ENCODE data around the gene CDK5R1.
A peak's percentile ranks its signal among the peaks of the same experiment; 100 is the strongest.

Gene CDK5R1

DNA sequence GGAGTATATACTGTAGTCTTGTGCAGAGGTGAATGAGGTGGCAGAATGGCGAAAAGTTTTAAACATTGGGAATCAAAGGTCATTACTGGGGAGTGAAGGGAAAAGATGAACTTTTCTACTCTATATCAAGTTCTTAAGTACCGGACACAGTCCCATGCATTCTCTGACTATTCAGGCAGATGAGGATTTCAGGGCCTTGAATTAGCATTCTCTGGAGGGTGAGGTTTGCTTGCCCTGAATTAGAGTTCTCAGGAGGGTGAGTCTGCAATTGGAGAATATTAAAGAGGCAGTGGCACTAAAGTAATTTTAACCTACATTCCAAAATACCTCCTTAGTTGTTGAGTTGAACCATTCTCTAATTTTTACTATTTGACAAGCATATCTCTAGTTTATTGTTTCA is 33.4 kb upstream of the CDK5R1 start:
- Histone ChIP-seq H3K4me1 (ENCODE audit: insufficient read depth, low read length, poor library complexity, severe bottlenecking) (peaks cover 30% of the 10 kb centered on the region), H3K27me3 (ENCODE audit: insufficient read depth, low read length, poor library complexity, severe bottlenecking) (no peaks in the 10 kb centered on the region), H3K4me3 (ENCODE audit: low read length, poor library complexity, severe bottlenecking) (no peak overlapping the region), H2AFZ (ENCODE audit: low read length) (no peak overlapping the region), H4K20me1 (ENCODE audit: insufficient read depth, low read length, poor library complexity, severe bottlenecking) (peaks cover 44% of the 10 kb centered on the region), H3K4me2 (ENCODE audit: low read depth, low read length, poor library complexity, severe bottlenecking) (no peak overlapping the region), H3K9ac (ENCODE audit: low read depth, low read length, poor library complexity, severe bottlenecking) (no peak overlapping the region), H3K9me2 (replicated peaks; ENCODE audit: low read depth, low read length) (no peaks in the 10 kb centered on the region), H3F3A (ENCODE audit: low read depth) (no peaks in the 10 kb centered on the region), H3K36me3 (ENCODE audit: insufficient read depth, low read length) (peaks cover 88% of the 10 kb centered on the region), H3K79me2 (ENCODE audit: insufficient read depth, low read length) (peaks cover 61% of the 10 kb centered on the region), H3K9me3 (ENCODE audit: insufficient read depth, low read depth, low read length) (no peaks in the 10 kb centered on the region)
- no peak for TF ChIP-seq EZH2phosphoT487 (IDR thresholded peaks at IDR 0.05; ENCODE audit: borderline replicate concordance)
- TF ChIP-seq, protein P1, sequence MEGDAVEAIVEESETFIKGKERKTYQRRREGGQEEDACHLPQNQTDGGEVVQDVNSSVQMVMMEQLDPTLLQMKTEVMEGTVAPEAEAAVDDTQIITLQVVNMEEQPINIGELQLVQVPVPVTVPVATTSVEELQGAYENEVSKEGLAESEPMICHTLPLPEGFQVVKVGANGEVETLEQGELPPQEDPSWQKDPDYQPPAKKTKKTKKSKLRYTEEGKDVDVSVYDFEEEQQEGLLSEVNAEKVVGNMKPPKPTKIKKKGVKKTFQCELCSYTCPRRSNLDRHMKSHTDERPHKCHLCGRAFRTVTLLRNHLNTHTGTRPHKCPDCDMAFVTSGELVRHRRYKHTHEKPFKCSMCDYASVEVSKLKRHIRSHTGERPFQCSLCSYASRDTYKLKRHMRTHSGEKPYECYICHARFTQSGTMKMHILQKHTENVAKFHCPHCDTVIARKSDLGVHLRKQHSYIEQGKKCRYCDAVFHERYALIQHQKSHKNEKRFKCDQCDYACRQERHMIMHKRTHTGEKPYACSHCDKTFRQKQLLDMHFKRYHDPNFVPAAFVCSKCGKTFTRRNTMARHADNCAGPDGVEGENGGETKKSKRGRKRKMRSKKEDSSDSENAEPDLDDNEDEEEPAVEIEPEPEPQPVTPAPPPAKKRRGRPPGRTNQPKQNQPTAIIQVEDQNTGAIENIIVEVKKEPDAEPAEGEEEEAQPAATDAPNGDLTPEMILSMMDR (conservative IDR thresholded peaks at IDR 0.05; ENCODE audit: low read length), result no peak

DNA sequence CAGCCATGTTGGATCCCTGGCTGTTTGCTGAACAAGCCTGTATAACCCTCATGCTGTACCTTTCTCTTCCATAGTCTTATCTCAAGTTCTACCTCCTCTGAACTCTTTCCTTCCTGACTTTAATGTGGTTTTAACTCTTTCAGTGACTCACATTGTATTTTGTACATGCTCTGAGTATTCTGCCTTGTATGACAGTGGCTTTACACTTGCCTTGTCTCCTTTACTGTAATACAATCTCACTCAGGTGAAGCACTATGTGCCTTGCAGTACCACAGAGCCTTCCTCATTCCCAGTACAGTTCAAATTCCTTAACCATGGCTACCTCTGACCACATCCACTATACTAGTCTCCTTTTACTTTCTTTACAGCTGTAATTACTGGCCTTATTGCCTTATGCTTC is 28.4 kb upstream of the CDK5R1 start:
- H3K9ac ChIP-seq (ENCODE audit: low read depth, low read length, poor library complexity, severe bottlenecking), result peak overlapping the region; percentile 2
- peaks cover 12% of the 10 kb centered on the region for H3K4me1 ChIP-seq (ENCODE audit: insufficient read depth, low read length, poor library complexity, severe bottlenecking)
- H3K4me3 ChIP-seq (ENCODE audit: low read length, poor library complexity, severe bottlenecking), result no peak overlapping the region
- no peaks in the 10 kb centered on the region for H3F3A ChIP-seq (ENCODE audit: low read depth)
- H3K27me3 ChIP-seq (ENCODE audit: insufficient read depth, low read length, poor library complexity, severe bottlenecking), result no peaks in the 10 kb centered on the region
- H2AFZ ChIP-seq (ENCODE audit: low read length), result no peak overlapping the region
- H3K36me3 ChIP-seq (ENCODE audit: insufficient read depth, low read length), result peaks cover 82% of the 10 kb centered on the region
- H3K4me2 ChIP-seq (ENCODE audit: low read depth, low read length, poor library complexity, severe bottlenecking), result peak overlapping the region; percentile 46
- peaks cover 20% of the 10 kb centered on the region for H4K20me1 ChIP-seq (ENCODE audit: insufficient read depth, low read length, poor library complexity, severe bottlenecking)
- H3K9me3 ChIP-seq (ENCODE audit: insufficient read depth, low read depth, low read length), result no peaks in the 10 kb centered on the region
- H3K79me2 ChIP-seq (ENCODE audit: insufficient read depth, low read length), result peaks cover 34% of the 10 kb centered on the region; the same call in 1 of the 2 replicates
- no peaks in the 10 kb centered on the region for H3K9me2 ChIP-seq (replicated peaks; ENCODE audit: low read depth, low read length)
- no peak for TF ChIP-seq EZH2phosphoT487 (IDR thresholded peaks at IDR 0.05; ENCODE audit: borderline replicate concordance)
- TF ChIP-seq, protein P1 (conservative IDR thresholded peaks at IDR 0.05; ENCODE audit: low read length), result no peak

DNA sequence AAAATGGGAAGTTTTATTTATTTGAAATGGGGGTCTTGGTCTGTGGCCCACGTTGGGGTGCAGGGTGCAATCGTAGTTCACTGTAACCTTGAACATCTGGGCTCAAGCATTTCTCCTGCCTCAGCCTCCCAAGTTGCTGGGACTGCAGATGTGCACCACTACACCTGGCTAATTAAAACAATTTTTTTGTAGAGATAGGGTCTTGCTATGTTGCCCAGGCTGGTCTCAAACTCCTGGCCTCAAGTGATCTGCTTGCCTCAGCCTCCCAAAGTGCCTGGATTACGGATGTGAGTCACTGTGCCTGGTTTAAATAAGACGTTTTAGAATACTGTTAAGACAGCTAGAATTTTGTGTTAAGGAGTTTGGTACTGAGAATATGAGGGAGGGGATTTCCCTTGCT is 26.7 kb upstream of the CDK5R1 start:
- H3K4me1 ChIP-seq (ENCODE audit: insufficient read depth, low read length, poor library complexity, severe bottlenecking), result peaks cover 12% of the 10 kb centered on the region
- peaks cover 81% of the 10 kb centered on the region; the same call in 1 of the 2 replicates for H3K36me3 ChIP-seq (ENCODE audit: insufficient read depth, low read length)
- peaks cover 30% of the 10 kb centered on the region; the same call in 1 of the 2 replicates for H3K79me2 ChIP-seq (ENCODE audit: insufficient read depth, low read length)
- no peak overlapping the region for H3K4me3 ChIP-seq (ENCODE audit: low read length, poor library complexity, severe bottlenecking)
- H3K9me2 ChIP-seq (replicated peaks; ENCODE audit: low read depth, low read length), result no peaks in the 10 kb centered on the region
- TF ChIP-seq, protein P1 (conservative IDR thresholded peaks at IDR 0.05; ENCODE audit: low read length), result no peak
- TF ChIP-seq EZH2phosphoT487 (IDR thresholded peaks at IDR 0.05; ENCODE audit: borderline replicate concordance), result no peak
- H3F3A ChIP-seq (ENCODE audit: low read depth), result no peaks in the 10 kb centered on the region
- H3K4me2 ChIP-seq (ENCODE audit: low read depth, low read length, poor library complexity, severe bottlenecking), result no peak overlapping the region
- no peak overlapping the region for H3K9ac ChIP-seq (ENCODE audit: low read depth, low read length, poor library complexity, severe bottlenecking)
- no peaks in the 10 kb centered on the region for H3K9me3 ChIP-seq (ENCODE audit: insufficient read depth, low read depth, low read length)
- no peaks in the 10 kb centered on the region for H3K27me3 ChIP-seq (ENCODE audit: insufficient read depth, low read length, poor library complexity, severe bottlenecking)
- peaks cover 18% of the 10 kb centered on the region for H4K20me1 ChIP-seq (ENCODE audit: insufficient read depth, low read length, poor library complexity, severe bottlenecking)
- H2AFZ ChIP-seq (ENCODE audit: low read length), result no peak overlapping the region
